DND-41 (cell line): ENCODE measurements around the gene SLC25A5.

Source experiments
- EZH2 ChIP-seq: IDR thresholded peaks from 3 replicates; pipeline ENCODE4 v1.6.1; 2012; ENCODE audit warnings: borderline replicate concordance, low read depth, mild to moderate bottlenecking, moderate library complexity, low read length, inconsistent platforms; ENCODE audit not compliant: severe bottlenecking
- TF ChIP-seq, protein P1 (sequence below): IDR thresholded peaks from 2 replicates; pipeline ENCODE4 v1.5.1; 2012; ENCODE audit warnings: borderline replicate concordance, low read length, moderate library complexity, mild to moderate bottlenecking; ENCODE audit not compliant: poor library complexity, severe bottlenecking; ENCODE audit errors: extremely low read depth

DNA sequence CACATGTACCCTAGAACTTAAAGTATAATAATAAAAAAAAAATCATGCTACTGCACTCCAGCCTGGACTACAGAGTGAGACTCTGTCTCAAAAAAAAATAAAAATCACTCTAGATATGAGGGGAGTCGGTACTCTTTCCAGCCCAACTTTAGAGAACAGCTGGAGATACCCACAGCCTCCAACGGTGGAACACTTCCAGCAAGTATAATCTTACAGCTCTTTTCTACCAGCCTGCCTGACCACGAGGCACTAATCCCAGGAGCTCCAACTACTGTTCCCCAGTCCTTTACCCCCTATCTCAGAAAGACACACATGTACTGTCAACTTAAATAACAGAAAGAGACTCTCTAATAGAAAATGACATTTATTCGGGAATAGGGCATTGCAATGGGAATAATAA, 50.1 kb downstream of the SLC25A5 start:
- TF ChIP-seq EZH2: no peak
- TF ChIP-seq, protein P1, sequence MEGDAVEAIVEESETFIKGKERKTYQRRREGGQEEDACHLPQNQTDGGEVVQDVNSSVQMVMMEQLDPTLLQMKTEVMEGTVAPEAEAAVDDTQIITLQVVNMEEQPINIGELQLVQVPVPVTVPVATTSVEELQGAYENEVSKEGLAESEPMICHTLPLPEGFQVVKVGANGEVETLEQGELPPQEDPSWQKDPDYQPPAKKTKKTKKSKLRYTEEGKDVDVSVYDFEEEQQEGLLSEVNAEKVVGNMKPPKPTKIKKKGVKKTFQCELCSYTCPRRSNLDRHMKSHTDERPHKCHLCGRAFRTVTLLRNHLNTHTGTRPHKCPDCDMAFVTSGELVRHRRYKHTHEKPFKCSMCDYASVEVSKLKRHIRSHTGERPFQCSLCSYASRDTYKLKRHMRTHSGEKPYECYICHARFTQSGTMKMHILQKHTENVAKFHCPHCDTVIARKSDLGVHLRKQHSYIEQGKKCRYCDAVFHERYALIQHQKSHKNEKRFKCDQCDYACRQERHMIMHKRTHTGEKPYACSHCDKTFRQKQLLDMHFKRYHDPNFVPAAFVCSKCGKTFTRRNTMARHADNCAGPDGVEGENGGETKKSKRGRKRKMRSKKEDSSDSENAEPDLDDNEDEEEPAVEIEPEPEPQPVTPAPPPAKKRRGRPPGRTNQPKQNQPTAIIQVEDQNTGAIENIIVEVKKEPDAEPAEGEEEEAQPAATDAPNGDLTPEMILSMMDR: no peak
